HepG2 (cell line): Measurements from ENCODE around the gene SOS2. TPM values are rescaled to one million over a fixed set of nuclear protein-coding genes. Genes with fewer than 3 reads are reported as not detected.
A peak's percentile ranks its signal among the peaks of the same experiment; 100 is the strongest.

ENCODE experiments used
- ATAC-seq: fragments of 200-7000 bp; cut with Tn5 transposase; 3 replicates; pipeline ENCODE4 v1.9.1; 2020; ENCODE audit warnings: mild to moderate bottlenecking, moderate library complexity
- BruUV-seq: library from RNA; stranded (reverse); fragments of 400-500 nt; replicated peaks from 2 replicates; lab custom pipeline; 2021; lab: Mats Ljungman, UMichigan
- CTCF ChIA-PET: fragments of 300-600 bp; formaldehyde crosslinking; extraction: SDS; loops from one replicate; lab custom pipeline; 2021; ENCODE audit warnings: low total read pairs, inconsistent platforms, low intra/inter-chr PET ratio; lab: Yijun Ruan, JAX
- POLR2A ChIA-PET: fragments of 350-600 bp; sonication (Branson Sonifier 250); formaldehyde crosslinking; loops from one replicate; lab custom pipeline; 2020; ENCODE audit warnings: antibody characterized with exemption, inconsistent platforms; lab: Yijun Ruan, JAX
- DNase-seq: peaks from one replicate; pipeline ENCODE4 v3.0.0-alpha.2; 2015; ENCODE audit warnings: low spot score
- FAIRE-seq: peaks from 3 replicates; lab custom pipeline; 2011; peaks lifted over from hg19 to GRCh38; lab: Jason Lieb, UNC
- H2AFZ ChIP-seq: one replicate; pipeline ENCODE4 v1.6.1; 2011; ENCODE audit warnings: low read length, inconsistent platforms
- H3K27ac ChIP-seq: fragments of 300-600 bp; 3 replicates; pipeline ENCODE4 v1.8.0; 2011; ENCODE audit warnings: mixed run types, mild to moderate bottlenecking, mixed read lengths, low read length, inconsistent platforms; ENCODE audit not compliant: insufficient read depth; ENCODE audit errors: extremely low read length
- H3K27me3 ChIP-seq, 2 experiments: fragments of 200-600 bp in 1 of 2; 2 replicates in 1 of 2; 3 replicates in 1 of 2; pipeline versions ENCODE4 v1.6.0 to v1.8.0; 2011; ENCODE audit warnings: low read length in 2 of 2, mild to moderate bottlenecking in 2 of 2, moderate library complexity in 2 of 2, inconsistent platforms in 1 of 2; ENCODE audit not compliant: insufficient read depth in 2 of 2, control insufficient read depth in 1 of 2
- H3K36me3 ChIP-seq, 2 experiments: fragments of 200-600 bp in 1 of 2; replicated peaks in 1 of 2; 2 replicates in 1 of 2; 3 replicates in 1 of 2; pipeline versions ENCODE4 v1.5.1 to v1.8.0; 2011; ENCODE audit warnings: low read length in 2 of 2, inconsistent platforms in 1 of 2; ENCODE audit not compliant: insufficient read depth in 2 of 2, control insufficient read depth in 1 of 2
- H3K4me1 ChIP-seq: 2 replicates; pipeline ENCODE4 v1.5.1; 2012; ENCODE audit warnings: low read length, inconsistent platforms; ENCODE audit not compliant: insufficient read depth
- H3K4me2 ChIP-seq: 2 replicates; pipeline ENCODE4 v1.6.0; 2011; ENCODE audit warnings: low read depth, low read length, inconsistent platforms
- H3K4me3 ChIP-seq, 3 experiments: fragments of 200-600 bp in 1 of 3; sonication (generic), shearing (Covaris generic) in 1 of 3; replicated peaks in 1 of 3; 2 replicates each; pipeline ENCODE4 v1.5.1; 2011 to 2016; ENCODE audit warnings: low read length in 3 of 3, inconsistent platforms in 2 of 3, low read depth in 2 of 3, mild to moderate bottlenecking in 2 of 3, control low read depth in 1 of 3, mixed read lengths in 1 of 3; ENCODE audit not compliant: insufficient read depth in 1 of 3
- H3K79me2 ChIP-seq: one replicate; pipeline ENCODE4 v1.6.1; 2011; ENCODE audit warnings: low read length, inconsistent platforms; ENCODE audit not compliant: insufficient read depth
- H3K9ac ChIP-seq: 2 replicates; pipeline ENCODE4 v1.6.0; 2011; ENCODE audit warnings: mild to moderate bottlenecking, low read depth, low read length, inconsistent platforms; ENCODE audit not compliant: insufficient read depth
- H3K9me3 ChIP-seq: 2 replicates; pipeline ENCODE4 v1.5.1; 2012; ENCODE audit warnings: mild to moderate bottlenecking, low read length
- H4K20me1 ChIP-seq: 2 replicates; pipeline ENCODE4 v1.6.0; 2011; ENCODE audit warnings: inconsistent platforms, mild to moderate bottlenecking, low read length, moderate library complexity; ENCODE audit not compliant: insufficient read depth
- MXD1 ChIP-seq: sonication (generic); formaldehyde crosslinking; IDR thresholded peaks from 2 replicates; pipeline ENCODE4 v1.4.0; 2020; ENCODE audit warnings: mild to moderate bottlenecking, missing genetic modification reagents
- MXI1 ChIP-seq: IDR thresholded peaks from 3 replicates; pipeline ENCODE4 v1.6.1; 2012; ENCODE audit warnings: low read depth, low read length, inconsistent platforms, borderline replicate concordance
- NAIF1 ChIP-seq: sonication (generic); formaldehyde crosslinking; IDR thresholded peaks from 2 replicates; pipeline ENCODE4 v1.5.0; 2020; ENCODE audit warnings: mild to moderate bottlenecking, missing genetic modification reagents, borderline replicate concordance
- NCOA2 ChIP-seq: sonication (generic); formaldehyde crosslinking; IDR thresholded peaks from 2 replicates; pipeline ENCODE4 v1.8.0; 2022; ENCODE audit warnings: inconsistent platforms
- NFKBIZ ChIP-seq: IDR thresholded peaks from 2 replicates; pipeline ENCODE4 v1.6.1; 2018; ENCODE audit warnings: missing genetic modification reagents, missing compliant biosample characterization
- RFX5 ChIP-seq: IDR thresholded peaks from 2 replicates; pipeline ENCODE4 v1.6.1; 2011; ENCODE audit warnings: low read depth, low read length, improper control_type of control experiment
- SATB2 ChIP-seq: sonication (generic); formaldehyde crosslinking; IDR thresholded peaks from 2 replicates; pipeline ENCODE4 v1.5.0; 2020; ENCODE audit warnings: missing genetic modification reagents
- TBL1XR1 ChIP-seq: fragments of 150-350 bp; IDR thresholded peaks from 2 replicates; pipeline ENCODE4 v1.6.1; 2014; ENCODE audit warnings: borderline replicate concordance, low read length; ENCODE audit not compliant: partially characterized antibody
- TOE1 ChIP-seq: sonication (generic); formaldehyde crosslinking; IDR thresholded peaks from 2 replicates; pipeline ENCODE4 v1.4.0; 2020; ENCODE audit warnings: mild to moderate bottlenecking, missing genetic modification reagents
- YEATS2 ChIP-seq: sonication (generic); formaldehyde crosslinking; IDR thresholded peaks from 2 replicates; pipeline ENCODE4 v1.4.0; 2020; ENCODE audit warnings: missing genetic modification reagents, borderline replicate concordance
- ZNF234 ChIP-seq: sonication (generic); formaldehyde crosslinking; conservative IDR thresholded peaks from 2 replicates; pipeline ENCODE4 v1.5.1; 2020; ENCODE audit warnings: mild to moderate bottlenecking, missing genetic modification reagents
- ZSCAN25 ChIP-seq: sonication (generic); formaldehyde crosslinking; IDR thresholded peaks from 2 replicates; pipeline ENCODE4 v1.8.0; 2022; ENCODE audit warnings: mild to moderate bottlenecking, missing genetic modification reagents
- WGBS: methylation state at CpG from one replicate; pipeline ENCODE4 v1.1.6; 2017; ENCODE audit warnings: low lambda C conversion rate; 5-methylcytosine and 5-hydroxymethylcytosine counted together
- in situ Hi-C: cut with HindIII; loops from 2 replicates; pipeline ENCODE4 v1.10.0; 2017; ENCODE audit warnings: low pct_unique_long_range_greater_than_20kb; ENCODE audit not compliant: extremely low pct_ligation_motif_present
- intact Hi-C: fragments of 100-400 bp; cut with micrococcal nuclease; formaldehyde crosslinking; loops from one replicate; pipeline ENCODE4 v1.10.0; 2022; ENCODE audit not compliant: unreplicated experiment
- polyA plus RNA-seq, 8 experiments: library from polyadenylated mRNA; depleted of rRNA in 3 of 8; stranded (reverse) in 7 of 8; unstranded in 1 of 8; fragments of >200 nt; fragmentation: Illumina TruSeq in 4 of 8; extraction: Trizol in 4 of 8; gene quantifications; 2 replicates each; pipeline versions ENCODE4 v1.2.1 to v1.2.3, GENCODE V29; 2011 to 2016; ENCODE audit warnings: low read depth in 4 of 8, missing spikeins in 1 of 8, mixed read lengths in 1 of 8; ENCODE audit not compliant: insufficient read depth in 1 of 8
- total RNA-seq, 5 experiments: library from RNA; depleted of rRNA; stranded (reverse); fragments of >200 nt; fragmentation: Illumina TruSeq; extraction: Trizol; gene quantifications; 2 replicates each; pipeline ENCODE4 v1.2.3, GENCODE V29; 2016; ENCODE audit warnings: low read depth in 1 of 5
- TF ChIP-seq, protein P1 (sequence below): sonication (generic); formaldehyde crosslinking; IDR thresholded peaks from 2 replicates; pipeline ENCODE4 v1.5.1; 2020; ENCODE audit warnings: missing genetic modification reagents, mild to moderate bottlenecking, borderline replicate concordance
- TF ChIP-seq, protein P2 (sequence below): sonication (generic); formaldehyde crosslinking; IDR thresholded peaks from 2 replicates; pipeline ENCODE4 v1.4.0; 2020; ENCODE audit warnings: missing genetic modification reagents, mild to moderate bottlenecking, borderline replicate concordance

The SOS2 gene
- total and polyA plus RNA-seq, 2 of the 13 experiments (the other 11 are each of a cell fraction or from before 2014, with no cell fraction given) = 9.3 to 12.1 TPM

DNA sequence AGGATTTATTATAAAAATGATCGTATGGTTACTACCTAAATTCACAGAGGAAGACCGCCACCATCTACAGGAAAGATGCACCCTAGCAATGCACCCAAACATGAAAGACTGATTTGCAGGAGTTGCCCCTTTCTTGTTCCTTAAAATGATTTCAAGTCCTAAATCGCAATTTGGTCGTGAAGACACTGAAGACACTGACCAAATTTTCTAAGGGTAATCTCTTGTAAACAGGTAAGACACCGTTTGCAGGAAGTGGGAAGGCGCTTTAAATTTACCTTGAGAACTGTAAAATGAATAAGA, 1.0 kb downstream of the SOS2 start:
- TF ChIP-seq NFKBIZ (no peak), NCOA2 (CRISPR knock-in tag) (peak; percentile 4; the same call in 1 of the 2 replicates), ZNF234 (no peak), NAIF1 (0 out of 2 replicates have a peak, but pooled peaks have one; percentile 5)
- in situ Hi-C loops = loop anchor here (25.0 kb wide), 1 partner anchor 368 kb away; the partner anchor contains the start of gene NEMF

GRCh38 chr14:50229681-50230080, 1.7 kb downstream of the SOS2 start:
- POLR2A ChIA-PET = interaction anchor here (1.5 kb wide), 1 partner anchor 83 kb away, joined by 4 read pairs; the partner anchor contains the start of gene DMAC2L
- peaks cover 51% of the 10 kb centered on the region for H3K79me2 ChIP-seq
- FAIRE-seq = no peak
- TF ChIP-seq TOE1 (CRISPR knock-in tag) = no peak
- no peak for TF ChIP-seq RFX5
- TF ChIP-seq ZSCAN25 (CRISPR knock-in tag) = no peak
- TF ChIP-seq, protein P1, sequence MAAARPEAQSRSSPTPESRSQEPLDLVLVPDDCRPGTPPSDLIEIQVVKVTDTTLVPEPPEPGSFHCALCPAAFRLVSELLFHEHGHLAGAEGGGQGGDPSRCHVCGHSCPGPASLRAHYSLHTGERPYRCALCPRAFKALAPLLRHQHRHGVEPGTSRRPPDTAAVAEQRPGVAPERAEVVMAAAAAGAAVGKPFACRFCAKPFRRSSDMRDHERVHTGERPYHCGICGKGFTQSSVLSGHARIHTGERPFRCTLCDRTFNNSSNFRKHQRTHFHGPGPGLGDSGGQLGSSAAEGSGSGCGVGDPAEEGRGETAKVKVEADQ (CRISPR knock-in tag) = no peak
- no peak for TF ChIP-seq SATB2 (CRISPR knock-in tag)
- TF ChIP-seq, protein P2, sequence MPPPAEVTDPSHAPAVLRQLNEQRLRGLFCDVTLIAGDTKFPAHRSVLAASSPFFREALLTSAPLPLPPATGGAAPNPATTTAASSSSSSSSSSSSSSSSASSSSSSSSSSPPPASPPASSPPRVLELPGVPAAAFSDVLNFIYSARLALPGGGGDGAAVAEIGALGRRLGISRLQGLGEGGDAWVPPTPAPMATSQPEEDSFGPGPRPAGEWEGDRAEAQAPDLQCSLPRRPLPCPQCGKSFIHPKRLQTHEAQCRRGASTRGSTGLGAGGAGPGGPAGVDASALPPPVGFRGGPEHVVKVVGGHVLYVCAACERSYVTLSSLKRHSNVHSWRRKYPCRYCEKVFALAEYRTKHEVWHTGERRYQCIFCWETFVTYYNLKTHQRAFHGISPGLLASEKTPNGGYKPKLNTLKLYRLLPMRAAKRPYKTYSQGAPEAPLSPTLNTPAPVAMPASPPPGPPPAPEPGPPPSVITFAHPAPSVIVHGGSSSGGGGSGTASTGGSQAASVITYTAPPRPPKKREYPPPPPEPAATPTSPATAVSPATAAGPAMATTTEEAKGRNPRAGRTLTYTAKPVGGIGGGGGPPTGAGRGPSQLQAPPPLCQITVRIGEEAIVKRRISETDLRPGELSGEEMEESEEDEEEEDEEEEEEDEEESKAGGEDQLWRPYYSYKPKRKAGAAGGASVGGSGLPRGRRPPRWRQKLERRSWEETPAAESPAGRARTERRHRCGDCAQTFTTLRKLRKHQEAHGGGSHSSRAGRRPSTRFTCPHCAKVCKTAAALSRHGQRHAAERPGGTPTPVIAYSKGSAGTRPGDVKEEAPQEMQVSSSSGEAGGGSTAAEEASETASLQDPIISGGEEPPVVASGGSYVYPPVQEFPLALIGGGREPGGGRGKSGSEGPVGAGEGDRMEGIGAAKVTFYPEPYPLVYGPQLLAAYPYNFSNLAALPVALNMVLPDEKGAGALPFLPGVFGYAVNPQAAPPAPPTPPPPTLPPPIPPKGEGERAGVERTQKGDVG (CRISPR knock-in tag) = no peak
- no peak for TF ChIP-seq TBL1XR1
- no peak for TF ChIP-seq MXD1
- no peak for TF ChIP-seq MXI1
- TF ChIP-seq YEATS2 (CRISPR knock-in tag) = no peak

More for the DNA sequence above, 1.0 kb downstream of the SOS2 start:
- Histone ChIP-seq H3K9ac (peak overlapping the region; percentile 81), H3K36me3 (no peaks in the 10 kb centered on the region), H3K27ac (peak overlapping the region; percentile 97), H4K20me1 (no peaks in the 10 kb centered on the region), H3K79me2 (peaks cover 45% of the 10 kb centered on the region), H3K27me3 (no peaks in the 10 kb centered on the region), H3K4me2 (peak overlapping the region; percentile 85), H3K9me3 (no peaks in the 10 kb centered on the region), H2AFZ (no peak overlapping the region), H3K4me1 (peaks cover 50% of the 10 kb centered on the region), H3K4me3 (peak overlapping the region; percentile 77 to 90 (median 87))
- ChIA-PET CTCF (no interaction called here), POLR2A (interaction anchor here (1.2 kb wide), 1 partner anchor 83 kb away, joined by 4 read pairs; no protein-coding TSS in a partner anchor)
- ATAC-seq (no peak), FAIRE-seq (no peak), DNase-seq (no peak)
- BruUV-seq = no TSS peak
- intact Hi-C loops = loop anchor here (5.0 kb wide), 1 partner anchor 302 kb away; the partner anchor contains the start of gene MAP4K5
- under 1% methylated on average over 6 of the region's 6 CpGs for WGBS

More at GRCh38 chr14:50229681-50230080, 1.7 kb downstream of the SOS2 start:
- peaks cover 54% of the 10 kb centered on the region for H3K4me1 ChIP-seq
- H3K4me2 ChIP-seq = peak overlapping the region; percentile 85
- H4K20me1 ChIP-seq = no peaks in the 10 kb centered on the region
- H2AFZ ChIP-seq = no peak overlapping the region
- H3K36me3 ChIP-seq = no peaks in the 10 kb centered on the region
- DNase-seq (no peak), ATAC-seq (no peak)
- whole genome bisulfite sequencing = 49% methylated on average over 2 of the region's 2 CpGs
- in situ Hi-C loops = loop anchor here (25.0 kb wide), 1 partner anchor 367 kb away; the partner anchor contains the start of gene NEMF
- peak overlapping the region; percentile 81 for H3K9ac ChIP-seq
- CTCF ChIA-PET = no interaction called here
- no peaks in the 10 kb centered on the region for H3K9me3 ChIP-seq
- BruUV-seq = TSS peak; percentile 63
- no peaks in the 10 kb centered on the region for H3K27me3 ChIP-seq
- peak overlapping the region; percentile 77 to 90 (median 87); a peak in 5 of 6 replicates for H3K4me3 ChIP-seq
- intact Hi-C loops = loop anchor here (5.0 to 10.0 kb wide), 2 partner anchors 303 to 365 kb away; partner anchors contain the start of gene MAP4K5
- H3K27ac ChIP-seq = no peak overlapping the region
